Cerebellar cortex (tissue), 1 donor: ENCODE measurements around the gene ZNF672.
"Not testable (repeated sequence)": the region's sequence is repeated elsewhere in the genome, so short reads cannot be mapped to it uniquely, and the experiment has no call there.

Experiments
- DNase-seq: peaks from one replicate; pipeline ENCODE4 v3.0.0-alpha.2; 2015; ENCODE audit warnings: low spot score

ZNF672 gene

GRCh38 chr1:248837781-248838356 lies at the start of gene ZNF672:
TSS of gene ZNF672 (plus strand) at chr1:248838224. CDS start at chr1:248847275, 9,051 bp downstream.
- peak; percentile 99 for DNase-seq

- DNase-seq = no peak
Observed at GRCh38 chr1:248788327-248788726, 49.7 kb upstream of the ZNF672 start.

GRCh38 chr1:248789337-248789736 lies 48.7 kb upstream of the ZNF672 start:
- DNase-seq = not testable (repeated sequence)

GRCh38 chr1:248790456-248790855 lies 47.6 kb upstream of the ZNF672 start:
- DNase-seq = no peak

- DNase-seq = no peak
Observed at GRCh38 chr1:248791010-248791409, 47.0 kb upstream of the ZNF672 start.

- DNase-seq = no peak
Observed at GRCh38 chr1:248792342-248792741, 45.7 kb upstream of the ZNF672 start.

- DNase-seq = no peak
Observed at GRCh38 chr1:248793592-248793991, 44.4 kb upstream of the ZNF672 start.

- not testable (repeated sequence) for DNase-seq
Observed at GRCh38 chr1:248794663-248795062, 43.4 kb upstream of the ZNF672 start.

- DNase-seq = no peak
Observed at GRCh38 chr1:248798791-248799190, 39.2 kb upstream of the ZNF672 start.

- DNase-seq = no peak
Observed at GRCh38 chr1:248800459-248800858, 37.6 kb upstream of the ZNF672 start.

GRCh38 chr1:248802454-248802853 lies 35.6 kb upstream of the ZNF672 start:
- no peak for DNase-seq

GRCh38 chr1:248803501-248803900 lies 34.5 kb upstream of the ZNF672 start:
- DNase-seq = not testable (repeated sequence)

- no peak for DNase-seq
Observed at GRCh38 chr1:248804771-248805681, 33.0 kb upstream of the ZNF672 start.

GRCh38 chr1:248805876-248806275 lies 32.1 kb upstream of the ZNF672 start:
- DNase-seq = no peak

- DNase-seq = peak; percentile 49
Observed at GRCh38 chr1:248807067-248807737, 30.8 kb upstream of the ZNF672 start.

GRCh38 chr1:248808876-248809275 lies 29.1 kb upstream of the ZNF672 start:
- DNase-seq = no peak

GRCh38 chr1:248810000-248810726 lies 27.9 kb upstream of the ZNF672 start:
- no peak for DNase-seq

GRCh38 chr1:248810727-248811513 lies 27.1 kb upstream of the ZNF672 start:
- DNase-seq = no peak

- no peak for DNase-seq
Observed at GRCh38 chr1:248811514-248812490, 26.2 kb upstream of the ZNF672 start.
